ENCODE results near the gene CNOT4. TPM values are rescaled to one million over a fixed set of nuclear protein-coding genes. Genes with fewer than 3 reads are reported as not detected.

Gene CNOT4
- total RNA-seq, 1 experiment from 2014 or later: 9.7 TPM

DNA sequence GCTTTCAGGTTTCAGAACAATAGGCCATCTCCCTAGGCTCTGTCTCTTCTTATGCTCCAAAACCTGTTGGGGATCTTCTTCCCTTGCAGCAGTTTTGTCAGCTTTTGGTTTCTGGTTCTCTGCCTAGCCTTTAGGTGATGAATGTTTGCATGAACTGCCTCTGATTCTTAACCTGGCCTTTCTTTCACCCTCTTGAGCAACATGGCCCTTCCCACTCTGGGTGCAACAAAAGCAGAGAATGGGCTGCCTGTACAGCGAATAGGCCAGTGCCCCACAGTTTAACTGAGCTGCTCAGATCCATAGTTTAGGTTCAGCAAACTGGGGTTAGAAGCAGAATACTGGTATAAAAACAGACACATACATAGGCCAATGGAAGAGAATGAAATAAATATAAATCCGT is 29.7 kb upstream of the CNOT4 start:
- POLR2A ChIA-PET (ENCODE audit: unreplicated experiment): no interaction called here
- ATAC-seq: no peak
- Histone ChIP-seq H3F3A (ENCODE audit: low read length, unreplicated experiment) (no peaks in the 10 kb centered on the region), H3K9me2 (replicated peaks; ENCODE audit: low read length) (no peaks in the 10 kb centered on the region), H3K4me1 (ENCODE audit: insufficient read depth, low read length) (no peaks in the 10 kb centered on the region), H3K27me3 (ENCODE audit: low read length) (0 out of 2 replicates have a peak, but pooled peaks cover 3% of the 10 kb centered on the region), H3K27ac (ENCODE audit: low read length) (no peak overlapping the region), H4K20me1 (ENCODE audit: low read length) (no peaks in the 10 kb centered on the region), H3K9ac (ENCODE audit: low read length) (no peak overlapping the region), H3K36me3 (ENCODE audit: low read depth, low read length) (no peaks in the 10 kb centered on the region), H3K4me2 (ENCODE audit: low read length) (no peak overlapping the region), H3K4me3 (ENCODE audit: low read length) (no peak overlapping the region), H3K9me3 (ENCODE audit: low read length) (no peaks in the 10 kb centered on the region), H3K79me2 (ENCODE audit: low read length) (no peaks in the 10 kb centered on the region), H2AFZ (ENCODE audit: low read length) (no peak overlapping the region)
- DNase-seq: no peak
- CTCF ChIA-PET: no interaction called here
- no peak for TF ChIP-seq EZH2 (IDR thresholded peaks at IDR 0.05; ENCODE audit: low read length, unreplicated experiment)
- TF ChIP-seq EZH2phosphoT487 (IDR thresholded peaks at IDR 0.05; ENCODE audit: borderline replicate concordance, low read length): no peak
- no peak for TF ChIP-seq CTCF (conservative IDR thresholded peaks at IDR 0.05; ENCODE audit: low read depth, low read length)
- no TSS peak for BruUV-seq (replicated peaks)
- intact Hi-C loops (cut with micrococcal nuclease): no loop called here

DNA sequence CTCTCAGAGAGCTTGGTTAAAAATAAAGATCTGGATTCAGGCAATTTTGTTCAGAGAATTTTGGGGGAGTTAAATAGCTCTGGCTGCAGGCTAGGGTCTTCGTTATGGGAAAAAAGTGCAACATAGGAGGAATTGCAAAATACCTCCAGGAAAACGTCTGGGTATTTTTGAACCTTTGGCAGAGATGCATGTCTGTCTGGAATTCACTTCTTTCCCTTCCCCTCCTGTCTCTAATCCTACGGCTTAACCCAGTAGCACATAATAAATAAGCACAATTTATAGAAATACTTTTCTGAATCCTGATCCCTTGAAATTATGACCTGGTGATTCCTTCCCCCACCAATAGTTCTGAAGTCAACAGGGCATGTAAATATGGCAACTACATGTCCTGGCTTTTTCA is 28.5 kb upstream of the CNOT4 start:
- DNase-seq (no peak), ATAC-seq (no peak)
- Histone ChIP-seq H3K4me3 (ENCODE audit: low read length) (no peak overlapping the region), H3K27ac (ENCODE audit: low read length) (no peak overlapping the region), H2AFZ (ENCODE audit: low read length) (no peak overlapping the region), H3F3A (ENCODE audit: low read length, unreplicated experiment) (no peaks in the 10 kb centered on the region), H3K79me2 (ENCODE audit: low read length) (no peaks in the 10 kb centered on the region), H3K9me2 (replicated peaks; ENCODE audit: low read length) (no peaks in the 10 kb centered on the region), H3K4me1 (ENCODE audit: insufficient read depth, low read length) (no peaks in the 10 kb centered on the region), H3K36me3 (ENCODE audit: low read depth, low read length) (no peaks in the 10 kb centered on the region), H4K20me1 (ENCODE audit: low read length) (no peaks in the 10 kb centered on the region), H3K9me3 (ENCODE audit: low read length) (no peaks in the 10 kb centered on the region), H3K9ac (ENCODE audit: low read length) (no peak overlapping the region), H3K4me2 (ENCODE audit: low read length) (no peak overlapping the region), H3K27me3 (ENCODE audit: low read length) (0 out of 2 replicates have a peak, but pooled peaks cover 3% of the 10 kb centered on the region)
- TF ChIP-seq EZH2phosphoT487 (IDR thresholded peaks at IDR 0.05; ENCODE audit: borderline replicate concordance, low read length) (no peak), EZH2 (IDR thresholded peaks at IDR 0.05; ENCODE audit: low read length, unreplicated experiment) (no peak), CTCF (conservative IDR thresholded peaks at IDR 0.05; ENCODE audit: low read depth, low read length) (no peak)
- intact Hi-C loops (cut with micrococcal nuclease): no loop called here
- BruUV-seq (replicated peaks): no TSS peak
- POLR2A ChIA-PET (ENCODE audit: unreplicated experiment): no interaction called here
- CTCF ChIA-PET: no interaction called here

GRCh38 chr7:135537905-135538304 is 28.0 kb upstream of the CNOT4 start:
- Histone ChIP-seq H3K9ac (ENCODE audit: low read length) (no peak overlapping the region), H3K9me2 (replicated peaks; ENCODE audit: low read length) (no peaks in the 10 kb centered on the region), H4K20me1 (ENCODE audit: low read length) (no peaks in the 10 kb centered on the region), H2AFZ (ENCODE audit: low read length) (no peak overlapping the region), H3K4me2 (ENCODE audit: low read length) (no peak overlapping the region), H3K4me3 (ENCODE audit: low read length) (no peak overlapping the region), H3F3A (ENCODE audit: low read length, unreplicated experiment) (no peaks in the 10 kb centered on the region), H3K27me3 (ENCODE audit: low read length) (0 out of 2 replicates have a peak, but pooled peaks cover 3% of the 10 kb centered on the region), H3K4me1 (ENCODE audit: insufficient read depth, low read length) (no peaks in the 10 kb centered on the region), H3K79me2 (ENCODE audit: low read length) (no peaks in the 10 kb centered on the region), H3K27ac (ENCODE audit: low read length) (no peak overlapping the region), H3K9me3 (ENCODE audit: low read length) (no peaks in the 10 kb centered on the region), H3K36me3 (ENCODE audit: low read depth, low read length) (no peaks in the 10 kb centered on the region)
- intact Hi-C loops (cut with micrococcal nuclease): no loop called here
- TF ChIP-seq CTCF (conservative IDR thresholded peaks at IDR 0.05; ENCODE audit: low read depth, low read length) (no peak), EZH2 (IDR thresholded peaks at IDR 0.05; ENCODE audit: low read length, unreplicated experiment) (no peak), EZH2phosphoT487 (IDR thresholded peaks at IDR 0.05; ENCODE audit: borderline replicate concordance, low read length) (no peak)
- ChIA-PET POLR2A (ENCODE audit: unreplicated experiment) (no interaction called here), CTCF (no interaction called here)
- ATAC-seq (no peak), DNase-seq (no peak)
- no TSS peak for BruUV-seq (replicated peaks)
